SU-DHL-6 (cell line): ENCODE results near the gene CCDC24.
A peak's percentile ranks its signal among the peaks of the same experiment; 100 is the strongest.

Source experiments
- H2AFZ ChIP-seq: fragments of 200-600 bp; sonication (generic); 2 replicates; pipeline ENCODE4 v1.6.1; 2014; ENCODE audit warnings: low read depth, mild to moderate bottlenecking, moderate library complexity, mixed read lengths, antibody characterized with exemption, low read length; ENCODE audit not compliant: severe bottlenecking
- H3F3A ChIP-seq: fragments of 200-600 bp; shearing (Covaris generic); 2 replicates; pipeline ENCODE4 v1.6.0; 2016; ENCODE audit warnings: antibody characterized with exemption, mild to moderate bottlenecking; ENCODE audit not compliant: insufficient read depth
- H3K27ac ChIP-seq: fragments of 200-600 bp; sonication (generic); 2 replicates; pipeline ENCODE4 v1.5.1; 2016; ENCODE audit warnings: low read depth, mild to moderate bottlenecking, low read length, moderate library complexity, mixed read lengths
- H3K27me3 ChIP-seq: fragments of 200-600 bp; sonication (generic), shearing (Covaris generic); 2 replicates; pipeline ENCODE4 v1.6.0; 2014; ENCODE audit warnings: mild to moderate bottlenecking, low read length
- H3K36me3 ChIP-seq: fragments of 200-600 bp; sonication (generic); 2 replicates; pipeline ENCODE4 v1.6.1; 2014; ENCODE audit warnings: mild to moderate bottlenecking, low read length, mixed read lengths
- H3K4me2 ChIP-seq: fragments of 300-600, 200-600 bp; shearing (Covaris generic), sonication (generic); 2 replicates; pipeline ENCODE4 v1.6.0; 2014; ENCODE audit warnings: low read length, low read depth, mild to moderate bottlenecking; ENCODE audit not compliant: poor library complexity, severe bottlenecking
- H3K4me3 ChIP-seq: fragments of 200-600 bp; sonication (generic); 2 replicates; pipeline ENCODE4 v1.5.1; 2014; ENCODE audit warnings: antibody characterized with exemption, low read length, mild to moderate bottlenecking, mixed read lengths; ENCODE audit not compliant: insufficient read depth, poor library complexity, severe bottlenecking
- H3K79me2 ChIP-seq: fragments of 200-600 bp; sonication (generic); 2 replicates; pipeline ENCODE4 v1.6.1; 2014; ENCODE audit warnings: mild to moderate bottlenecking, low read length, moderate library complexity; ENCODE audit not compliant: insufficient read depth
- H3K9ac ChIP-seq: fragments of 200-600 bp; sonication (generic); 2 replicates; pipeline ENCODE4 v1.7.0; 2014; ENCODE audit warnings: mild to moderate bottlenecking, low read length
- H3K9me2 ChIP-seq: fragments of 200-600 bp; sonication (generic); replicated peaks from 2 replicates; pipeline ENCODE4 v1.6.1; 2014; ENCODE audit warnings: low read length; ENCODE audit not compliant: insufficient read depth
- H3K9me3 ChIP-seq: fragments of 200-600 bp; sonication (generic); 2 replicates; pipeline ENCODE4 v1.6.1; 2014; ENCODE audit warnings: low read length, mixed read lengths; ENCODE audit not compliant: insufficient read depth
- H4K20me1 ChIP-seq: fragments of 200-600 bp; sonication (generic); 2 replicates; pipeline ENCODE4 v1.6.1; 2014; ENCODE audit warnings: low read depth, mild to moderate bottlenecking, antibody characterized with exemption, low read length, moderate library complexity, mixed read lengths
- EZH2phosphoT487 ChIP-seq: fragments of 200-600 bp; sonication (generic), shearing (Covaris generic); conservative IDR thresholded peaks from 2 replicates; pipeline ENCODE4 v1.6.1; 2018; ENCODE audit warnings: mild to moderate bottlenecking, antibody characterized with exemption, low read length, moderate library complexity, mixed read lengths
- TF ChIP-seq, protein P1 (sequence below): fragments of 200-600 bp; sonication (generic); IDR thresholded peaks from one replicate; pipeline ENCODE4 v1.5.1; 2017; ENCODE audit warnings: antibody characterized with exemption, mild to moderate bottlenecking, low read length, moderate library complexity; ENCODE audit not compliant: insufficient read depth, poor library complexity, severe bottlenecking

CCDC24 gene

DNA sequence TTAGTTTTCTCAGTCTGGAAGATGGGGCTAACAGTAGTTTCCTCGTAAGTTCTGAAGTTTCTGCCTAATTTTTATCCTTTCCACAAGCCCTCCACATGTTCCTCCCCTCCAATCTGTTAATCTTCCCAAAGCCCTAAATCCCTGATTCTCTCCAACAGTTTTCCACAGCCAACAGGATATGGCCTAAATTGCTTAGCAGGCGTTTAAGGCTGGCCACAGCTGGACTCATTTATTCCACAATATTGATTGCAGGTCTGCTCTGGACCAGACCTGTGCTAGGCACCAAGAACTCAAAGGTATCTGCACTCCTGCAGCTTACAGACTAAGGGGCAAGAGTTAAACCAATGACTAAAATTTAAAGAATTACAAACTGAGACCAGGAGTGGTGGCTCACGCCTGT lies 35.9 kb downstream of the CCDC24 start:
- H3K9me2 ChIP-seq, result no peaks in the 10 kb centered on the region
- H3K36me3 ChIP-seq, result no peaks in the 10 kb centered on the region
- H3K4me3 ChIP-seq, result no peak overlapping the region
- H3K79me2 ChIP-seq, result no peaks in the 10 kb centered on the region
- H3K9me3 ChIP-seq, result no peaks in the 10 kb centered on the region
- 0 out of 2 replicates have a peak, but pooled peaks cover 1% of the 10 kb centered on the region for H3F3A ChIP-seq
- H3K9ac ChIP-seq, result no peak overlapping the region
- no peaks in the 10 kb centered on the region for H4K20me1 ChIP-seq
- H2AFZ ChIP-seq, result no peak overlapping the region
- no peaks in the 10 kb centered on the region for H3K27me3 ChIP-seq
- H3K27ac ChIP-seq, result no peak overlapping the region
- TF ChIP-seq, protein P1, sequence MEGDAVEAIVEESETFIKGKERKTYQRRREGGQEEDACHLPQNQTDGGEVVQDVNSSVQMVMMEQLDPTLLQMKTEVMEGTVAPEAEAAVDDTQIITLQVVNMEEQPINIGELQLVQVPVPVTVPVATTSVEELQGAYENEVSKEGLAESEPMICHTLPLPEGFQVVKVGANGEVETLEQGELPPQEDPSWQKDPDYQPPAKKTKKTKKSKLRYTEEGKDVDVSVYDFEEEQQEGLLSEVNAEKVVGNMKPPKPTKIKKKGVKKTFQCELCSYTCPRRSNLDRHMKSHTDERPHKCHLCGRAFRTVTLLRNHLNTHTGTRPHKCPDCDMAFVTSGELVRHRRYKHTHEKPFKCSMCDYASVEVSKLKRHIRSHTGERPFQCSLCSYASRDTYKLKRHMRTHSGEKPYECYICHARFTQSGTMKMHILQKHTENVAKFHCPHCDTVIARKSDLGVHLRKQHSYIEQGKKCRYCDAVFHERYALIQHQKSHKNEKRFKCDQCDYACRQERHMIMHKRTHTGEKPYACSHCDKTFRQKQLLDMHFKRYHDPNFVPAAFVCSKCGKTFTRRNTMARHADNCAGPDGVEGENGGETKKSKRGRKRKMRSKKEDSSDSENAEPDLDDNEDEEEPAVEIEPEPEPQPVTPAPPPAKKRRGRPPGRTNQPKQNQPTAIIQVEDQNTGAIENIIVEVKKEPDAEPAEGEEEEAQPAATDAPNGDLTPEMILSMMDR, result no peak
- TF ChIP-seq EZH2phosphoT487, result no peak
- no peak overlapping the region for H3K4me2 ChIP-seq

DNA sequence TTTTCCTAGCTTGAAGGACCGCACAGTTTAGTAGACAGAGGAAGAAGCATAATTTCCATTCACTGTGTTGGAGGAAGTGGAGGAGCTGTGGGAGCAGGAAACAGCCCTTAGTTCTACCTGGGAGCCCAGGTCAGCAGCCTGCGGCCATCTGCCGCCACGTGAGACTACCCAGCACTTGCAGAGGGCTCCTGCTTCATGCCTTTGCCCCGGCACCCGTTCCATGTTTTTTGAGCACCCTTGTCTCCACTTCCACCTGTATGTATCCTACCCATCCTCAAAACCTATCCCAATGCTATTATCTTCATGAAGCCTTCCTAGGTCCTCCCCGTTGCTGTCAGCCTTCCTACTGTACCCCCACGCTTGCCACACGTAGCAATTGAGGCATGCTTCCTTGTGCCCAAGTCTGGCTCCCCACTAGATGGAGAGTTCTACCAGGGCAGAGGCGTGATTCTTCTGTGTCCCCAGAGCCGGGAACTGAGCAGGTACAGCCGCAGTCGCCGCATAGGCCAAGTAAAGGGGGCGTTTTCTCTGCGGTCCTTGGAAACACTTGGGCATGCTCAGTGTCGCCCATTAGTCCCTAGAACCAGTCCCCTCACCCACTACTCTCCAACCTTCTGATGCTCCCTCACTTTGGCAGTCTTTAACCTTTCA lies 38.0 kb downstream of the CCDC24 start:
- H3K9me3 ChIP-seq, result no peaks in the 10 kb centered on the region
- H4K20me1 ChIP-seq, result no peaks in the 10 kb centered on the region
- peak overlapping the region; percentile 73 for H3K4me3 ChIP-seq
- TF ChIP-seq, protein P1, result no peak
- no peak for TF ChIP-seq EZH2phosphoT487
- no peaks in the 10 kb centered on the region for H3K27me3 ChIP-seq
- H3K9me2 ChIP-seq, result no peaks in the 10 kb centered on the region
- H3K27ac ChIP-seq, result peak overlapping the region; percentile 73
- no peaks in the 10 kb centered on the region for H3K36me3 ChIP-seq
- peak overlapping the region; percentile 75 for H2AFZ ChIP-seq
- peak overlapping the region; percentile 79 for H3K9ac ChIP-seq
- H3K79me2 ChIP-seq, result no peaks in the 10 kb centered on the region
- H3F3A ChIP-seq, result 0 out of 2 replicates have a peak, but pooled peaks cover 4% of the 10 kb centered on the region
- peak overlapping the region; percentile 94 for H3K4me2 ChIP-seq

DNA sequence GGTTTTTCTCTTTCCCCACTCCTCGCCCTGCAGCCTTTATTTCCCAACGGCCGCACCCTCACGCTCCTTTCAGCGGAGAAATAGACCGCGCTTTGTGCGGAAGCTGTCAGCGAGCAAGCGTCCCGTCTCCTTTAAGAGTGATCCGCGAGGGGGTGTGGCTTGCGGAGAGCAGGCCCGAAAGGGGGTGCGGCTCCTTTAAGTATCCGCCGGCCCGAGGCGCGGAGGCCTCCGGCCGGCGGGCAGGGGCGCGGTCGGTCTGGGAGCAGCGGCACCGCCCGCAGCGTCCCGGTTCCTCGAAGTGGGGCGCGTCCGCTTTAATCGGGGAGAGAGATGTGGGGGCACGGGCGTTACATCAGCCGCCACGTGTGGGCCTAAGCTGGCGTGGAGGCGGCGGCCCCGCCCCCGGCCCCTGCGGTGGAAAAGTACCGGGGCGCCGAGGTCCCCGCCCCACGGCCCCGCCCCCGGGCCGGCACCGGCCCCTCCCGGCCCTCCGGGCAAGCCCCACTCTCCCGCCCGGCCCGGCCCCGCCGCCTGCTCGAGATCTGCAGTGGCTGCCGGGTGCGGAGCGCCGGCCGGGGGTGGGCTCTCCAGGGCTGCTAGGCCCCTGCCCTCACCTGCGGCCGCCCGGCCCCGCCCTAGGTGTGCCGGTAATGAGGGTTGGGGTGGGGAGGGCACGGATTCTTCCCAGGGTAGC lies 38.7 kb downstream of the CCDC24 start:
- Histone ChIP-seq H2AFZ (peak overlapping the region; percentile 94), H3K9me2 (no peaks in the 10 kb centered on the region), H3K9ac (peak overlapping the region; percentile 79), H3K9me3 (no peaks in the 10 kb centered on the region), H3K27me3 (no peaks in the 10 kb centered on the region), H3K4me2 (peak overlapping the region; percentile 94), H3F3A (0 out of 2 replicates have a peak, but pooled peaks cover 4% of the 10 kb centered on the region), H3K36me3 (no peaks in the 10 kb centered on the region), H3K4me3 (peak overlapping the region; percentile 73), H3K27ac (peak overlapping the region; percentile 73), H3K79me2 (no peaks in the 10 kb centered on the region), H4K20me1 (no peaks in the 10 kb centered on the region)
- no peak for TF ChIP-seq EZH2phosphoT487
- TF ChIP-seq, protein P1, result no peak
